CD4-positive, alpha-beta T cell (primary cell): ENCODE data around the gene GPC5. TPM values are rescaled to one million over a fixed set of nuclear protein-coding genes. Genes with fewer than 3 reads are reported as not detected.

ENCODE experiments used
- ATAC-seq: fragments of 200-7000 bp; cut with Tn5 transposase; one replicate; pipeline ENCODE4 v1.10.0; 2022; ENCODE audit warnings: mild to moderate bottlenecking; ENCODE audit not compliant: poor library complexity
- CTCF ChIA-PET: fragments of 350-600 bp; sonication (Branson Sonifier 250); formaldehyde crosslinking; loops from one replicate; lab custom pipeline; 2021; ENCODE audit warnings: antibody characterized with exemption, inconsistent platforms; lab: Charles Lee
- POLR2A ChIA-PET: fragments of 350-600 bp; sonication (Branson Sonifier 250); formaldehyde crosslinking; loops from one replicate; lab custom pipeline; 2021; ENCODE audit warnings: antibody characterized with exemption, inconsistent platforms; lab: Charles Lee
- DNase-seq, 14 experiments: peaks; one replicate each; pipeline ENCODE4 v3.0.0-alpha.2; 2013 to 2020; ENCODE audit warnings: mixed read lengths in 2 of 14
- H3K27ac ChIP-seq, 2 donors: one replicate each; pipeline versions ENCODE4 v1.5.1 to v1.7.0; 2013; ENCODE audit warnings: low read length in 2 of 2, low read depth in 1 of 2, mild to moderate bottlenecking in 1 of 2
- H3K27me3 ChIP-seq, 2 experiments: 1 replicate in 1 of 2; 2 replicates in 1 of 2; pipeline versions ENCODE4 v1.6.1 to v1.7.0; 2013; ENCODE audit warnings: low read length in 2 of 2, control low read depth in 1 of 2, mild to moderate bottlenecking in 1 of 2, moderate library complexity in 1 of 2; ENCODE audit not compliant: insufficient read depth in 2 of 2, control insufficient read depth in 1 of 2
- H3K36me3 ChIP-seq: one replicate; pipeline ENCODE4 v1.6.1; 2013; ENCODE audit warnings: low read length, control low read depth; ENCODE audit not compliant: insufficient read depth
- H3K4me1 ChIP-seq: one replicate; pipeline ENCODE4 v1.6.1; 2013; ENCODE audit warnings: low read length, control low read depth; ENCODE audit not compliant: insufficient read depth
- H3K4me3 ChIP-seq: one replicate; pipeline ENCODE4 v1.5.1; 2013; ENCODE audit warnings: mild to moderate bottlenecking, low read length, moderate library complexity
- H3K9me3 ChIP-seq, 2 experiments: 1 replicate in 1 of 2; 2 replicates in 1 of 2; pipeline versions ENCODE4 v1.6.1 to v1.7.0; 2013; ENCODE audit warnings: low read length in 2 of 2, mild to moderate bottlenecking in 2 of 2, control low read depth in 1 of 2, moderate library complexity in 1 of 2; ENCODE audit not compliant: control insufficient read depth in 1 of 2, insufficient read depth in 1 of 2
- H3K27ac Mint-ChIP-seq: one replicate; pipeline ENCODE4 v1.8.0; 2020; ENCODE audit warnings: mixed read lengths
- H3K27me3 Mint-ChIP-seq: one replicate; pipeline ENCODE4 v1.8.0; 2021; ENCODE audit warnings: mixed read lengths
- H3K36me3 Mint-ChIP-seq: one replicate; pipeline ENCODE4 v1.8.0; 2021; ENCODE audit warnings: low read depth, mixed read lengths
- H3K4me1 Mint-ChIP-seq: one replicate; pipeline ENCODE4 v1.8.0; 2021; ENCODE audit warnings: low read depth, mixed read lengths
- H3K4me3 Mint-ChIP-seq: one replicate; pipeline ENCODE4 v1.8.0; 2020; ENCODE audit warnings: mild to moderate bottlenecking, mixed read lengths
- H3K9me3 Mint-ChIP-seq: one replicate; pipeline ENCODE4 v1.8.0; 2020; ENCODE audit warnings: mixed read lengths
- intact Hi-C, 2 experiments: fragments of 100-400 bp; cut with DNase I in 1 of 2; cut with micrococcal nuclease in 1 of 2; formaldehyde crosslinking; loops; one replicate each; pipeline versions ENCODE4 v1.15.1 to v1.9.0; 2023 to 2025; cut with DNase I, micrococcal nuclease
- total RNA-seq, 174 experiments: library from RNA in 2 of 174; stranded (reverse) in 2 of 174; gene quantifications; one replicate each; pipeline ENCODE4 v1.2.3 and lab custom pipeline; 2021 to 2026
- TF ChIP-seq, protein P1 (sequence below): fragments of 200-600 bp; IDR thresholded peaks from one replicate; pipeline ENCODE4 v1.8.0; 2022; ENCODE audit warnings: antibody characterized with exemption, mild to moderate bottlenecking

The GPC5 gene
- total RNA-seq, 2 experiments from 2014 or later, result not detected

- Histone ChIP-seq H3K27ac (no peak overlapping the region), H3K4me3 (no peak overlapping the region), H3K9me3 (peaks cover 0 to 4% of the 10 kb centered on the region in 2 experiments), H3K36me3 (no peaks in the 10 kb centered on the region), H3K27me3 (no peaks in the 10 kb centered on the region), H3K4me1 (no peaks in the 10 kb centered on the region)
- no peak for DNase-seq
- CTCF ChIA-PET, result no interaction called here
- Mint-ChIP-seq H3K27ac (no peak overlapping the region), H3K9me3 (peaks cover 2% of the 10 kb centered on the region), H3K36me3 (no peaks in the 10 kb centered on the region), H3K4me3 (no peak overlapping the region), H3K27me3 (no peaks in the 10 kb centered on the region), H3K4me1 (no peaks in the 10 kb centered on the region)
- intact Hi-C loops, result no loop called here
- no peak for ATAC-seq
- TF ChIP-seq, protein P1, sequence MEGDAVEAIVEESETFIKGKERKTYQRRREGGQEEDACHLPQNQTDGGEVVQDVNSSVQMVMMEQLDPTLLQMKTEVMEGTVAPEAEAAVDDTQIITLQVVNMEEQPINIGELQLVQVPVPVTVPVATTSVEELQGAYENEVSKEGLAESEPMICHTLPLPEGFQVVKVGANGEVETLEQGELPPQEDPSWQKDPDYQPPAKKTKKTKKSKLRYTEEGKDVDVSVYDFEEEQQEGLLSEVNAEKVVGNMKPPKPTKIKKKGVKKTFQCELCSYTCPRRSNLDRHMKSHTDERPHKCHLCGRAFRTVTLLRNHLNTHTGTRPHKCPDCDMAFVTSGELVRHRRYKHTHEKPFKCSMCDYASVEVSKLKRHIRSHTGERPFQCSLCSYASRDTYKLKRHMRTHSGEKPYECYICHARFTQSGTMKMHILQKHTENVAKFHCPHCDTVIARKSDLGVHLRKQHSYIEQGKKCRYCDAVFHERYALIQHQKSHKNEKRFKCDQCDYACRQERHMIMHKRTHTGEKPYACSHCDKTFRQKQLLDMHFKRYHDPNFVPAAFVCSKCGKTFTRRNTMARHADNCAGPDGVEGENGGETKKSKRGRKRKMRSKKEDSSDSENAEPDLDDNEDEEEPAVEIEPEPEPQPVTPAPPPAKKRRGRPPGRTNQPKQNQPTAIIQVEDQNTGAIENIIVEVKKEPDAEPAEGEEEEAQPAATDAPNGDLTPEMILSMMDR, result no peak
- POLR2A ChIA-PET, result no interaction called here
Observed at GRCh38 chr13:91868351-91868750, 469.9 kb downstream of the GPC5 start.

GRCh38 chr13:91878491-91878890 is 480.1 kb downstream of the GPC5 start:
- Histone ChIP-seq H3K4me1 (no peaks in the 10 kb centered on the region), H3K9me3 (peaks cover 0 to 3% of the 10 kb centered on the region in 2 experiments), H3K4me3 (no peak overlapping the region), H3K27ac (no peak overlapping the region), H3K27me3 (no peaks in the 10 kb centered on the region), H3K36me3 (no peaks in the 10 kb centered on the region)
- Mint-ChIP-seq H3K4me3 (no peak overlapping the region), H3K27me3 (no peaks in the 10 kb centered on the region), H3K4me1 (no peaks in the 10 kb centered on the region), H3K9me3 (peaks cover 4% of the 10 kb centered on the region), H3K36me3 (no peaks in the 10 kb centered on the region), H3K27ac (no peak overlapping the region)
- intact Hi-C loops, result no loop called here
- DNase-seq (no peak), ATAC-seq (no peak)
- POLR2A ChIA-PET, result no interaction called here
- CTCF ChIA-PET, result no interaction called here
- TF ChIP-seq, protein P1, result no peak

GRCh38 chr13:91879360-91879759 is 480.9 kb downstream of the GPC5 start:
- Mint-ChIP-seq H3K9me3 (peaks cover 4% of the 10 kb centered on the region), H3K27ac (no peak overlapping the region), H3K27me3 (no peaks in the 10 kb centered on the region), H3K4me1 (no peaks in the 10 kb centered on the region), H3K4me3 (no peak overlapping the region), H3K36me3 (no peaks in the 10 kb centered on the region)
- Histone ChIP-seq H3K36me3 (no peaks in the 10 kb centered on the region), H3K9me3 (peaks cover 0 to 3% of the 10 kb centered on the region in 2 experiments), H3K4me1 (no peaks in the 10 kb centered on the region), H3K27me3 (no peaks in the 10 kb centered on the region), H3K27ac (no peak overlapping the region), H3K4me3 (no peak overlapping the region)
- ChIA-PET POLR2A (no interaction called here), CTCF (no interaction called here)
- ATAC-seq, result no peak
- intact Hi-C loops, result no loop called here
- DNase-seq, result no peak
- TF ChIP-seq, protein P1, result no peak
